NOMO-1 treated with dmso at 0.1 percent for 144 hours (cell line): ENCODE results near the gene KIFC3.
"Not testable (repeated sequence)": the region's sequence is repeated elsewhere in the genome, so short reads cannot be mapped to it uniquely, and the experiment has no call there.

Source experiments
- DNase-seq: peaks from one replicate; lab custom pipeline; 2025; ENCODE audit not compliant: unreplicated experiment; lab: John Stamatoyannopoulos, UW

The KIFC3 gene

GRCh38 chr16:57788951-57789350 lies 13.3 kb downstream of the KIFC3 start:
- DNase-seq, result no peak

- no peak for DNase-seq
Measured at GRCh38 chr16:57788252-57788841, 13.9 kb downstream of the KIFC3 start.

DNA sequence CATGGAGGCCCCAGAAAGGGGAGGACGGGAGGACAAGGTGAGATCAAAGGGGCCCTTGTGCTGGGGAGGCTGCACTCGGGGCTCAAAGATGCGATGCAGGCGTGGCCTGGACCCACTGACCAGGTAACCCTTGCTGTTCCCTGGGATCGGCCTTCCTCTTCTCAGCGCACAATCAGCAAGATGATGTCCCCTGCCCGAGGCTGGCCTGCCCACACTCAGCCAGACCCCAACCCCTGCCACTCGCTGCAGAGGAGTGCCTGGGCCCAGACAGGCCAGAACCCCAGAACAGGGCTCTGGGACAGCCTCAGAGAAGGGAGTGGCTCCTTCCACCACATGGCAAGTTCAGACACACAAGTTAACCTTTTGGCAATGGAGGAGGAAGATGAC lies 14.8 kb downstream of the KIFC3 start:
- DNase-seq, result no peak

GRCh38 chr16:57786632-57787518 lies 15.4 kb downstream of the KIFC3 start:
- DNase-seq, result no peak

- DNase-seq, result no peak
Measured at GRCh38 chr16:57785924-57786323, 16.4 kb downstream of the KIFC3 start.

GRCh38 chr16:57785385-57785784 lies 16.9 kb downstream of the KIFC3 start:
- no peak for DNase-seq

GRCh38 chr16:57784334-57784733 lies 18.0 kb downstream of the KIFC3 start:
- DNase-seq, result no peak

- no peak for DNase-seq
Measured at GRCh38 chr16:57783883-57784282, 18.4 kb downstream of the KIFC3 start.

GRCh38 chr16:57783116-57783515 lies 19.2 kb downstream of the KIFC3 start:
- DNase-seq, result no peak

DNA sequence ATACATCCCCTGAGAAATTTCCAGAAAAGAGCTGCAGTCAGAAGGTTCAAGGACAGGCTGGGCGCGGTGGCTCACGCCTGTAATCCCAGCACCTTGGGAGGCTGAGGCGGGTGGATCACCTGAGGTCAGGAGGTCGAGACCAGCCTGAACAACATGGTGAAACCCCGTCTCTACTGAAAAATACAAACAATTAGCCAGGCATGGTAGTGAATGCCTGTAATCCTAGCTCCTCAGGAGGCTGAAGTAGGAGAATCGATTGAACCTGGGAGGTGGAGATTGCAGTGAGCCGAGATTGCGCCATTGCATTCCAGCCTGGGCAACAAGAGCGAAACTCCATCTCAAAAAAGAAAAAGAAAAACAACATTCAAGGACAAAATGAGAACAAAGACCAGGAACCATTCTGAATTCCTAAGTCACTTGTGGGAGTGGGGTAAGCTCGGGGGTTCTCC lies 19.7 kb downstream of the KIFC3 start:
- DNase-seq, result not testable (repeated sequence)

DNA sequence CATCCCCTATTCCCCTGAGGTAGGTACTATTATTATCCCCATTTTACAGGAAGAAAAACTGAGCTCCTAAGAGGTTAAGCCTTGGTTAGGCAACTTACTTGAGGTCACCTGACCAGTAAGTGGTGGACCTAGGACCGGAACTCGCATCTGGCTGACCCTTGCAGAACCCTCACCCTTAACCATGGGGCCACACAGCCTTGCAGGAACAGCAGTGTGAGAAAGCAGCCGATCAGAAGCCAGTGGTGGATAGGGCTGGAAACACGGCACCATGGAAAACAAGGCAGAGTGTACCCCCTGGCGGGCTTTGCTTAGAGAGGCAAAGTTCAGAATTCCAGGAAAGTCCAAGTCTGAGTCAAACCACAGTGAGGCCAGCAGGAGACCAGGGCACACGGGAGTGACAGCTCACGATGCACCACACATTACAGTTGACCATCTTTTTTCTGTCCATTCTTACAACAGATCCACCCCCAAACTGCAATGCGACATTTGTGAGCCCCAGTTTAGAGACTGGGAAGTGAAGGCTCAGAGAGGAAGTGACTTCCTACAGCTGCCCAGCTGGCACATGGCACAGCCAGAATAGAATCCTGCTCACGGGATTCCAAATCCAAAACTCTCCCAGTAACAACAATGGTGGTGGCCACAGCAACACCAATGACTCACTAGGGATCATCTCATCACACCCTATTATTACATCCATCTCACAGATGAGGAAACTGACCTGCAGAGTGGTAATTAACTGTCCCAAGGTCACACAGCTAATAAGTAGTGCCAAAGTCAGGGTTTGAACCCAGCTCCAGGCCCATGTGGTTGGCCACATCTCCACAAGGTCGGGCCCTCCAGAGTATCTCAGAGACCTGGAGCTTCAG lies 20.3 kb downstream of the KIFC3 start:
- DNase-seq, result no peak

DNA sequence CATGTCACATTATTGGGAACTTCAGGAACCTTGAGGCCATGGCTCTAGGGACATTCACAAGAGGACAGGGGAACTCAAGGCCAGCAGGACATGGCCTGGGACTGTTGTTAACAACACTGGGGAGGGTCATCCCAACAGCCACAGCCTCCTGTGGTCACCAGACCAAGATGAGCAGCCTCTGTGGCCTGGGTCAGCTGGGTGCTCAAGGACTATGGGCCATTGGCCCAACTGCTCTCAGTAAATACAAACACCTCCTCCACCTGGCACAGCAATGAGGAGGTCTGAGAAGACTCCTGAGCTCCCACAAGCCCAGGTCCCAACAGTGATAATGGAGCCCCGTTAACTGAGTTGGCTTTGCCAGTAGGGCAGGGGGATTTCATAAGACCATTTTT lies 20.9 kb downstream of the KIFC3 start:
- no peak for DNase-seq

- DNase-seq, result not testable (repeated sequence)
Measured at GRCh38 chr16:57779836-57780235, 22.5 kb downstream of the KIFC3 start.

GRCh38 chr16:57778658-57779057 lies 23.6 kb downstream of the KIFC3 start:
- no peak for DNase-seq

- no peak for DNase-seq
Measured at GRCh38 chr16:57775661-57776469, 26.4 kb downstream of the KIFC3 start.

DNA sequence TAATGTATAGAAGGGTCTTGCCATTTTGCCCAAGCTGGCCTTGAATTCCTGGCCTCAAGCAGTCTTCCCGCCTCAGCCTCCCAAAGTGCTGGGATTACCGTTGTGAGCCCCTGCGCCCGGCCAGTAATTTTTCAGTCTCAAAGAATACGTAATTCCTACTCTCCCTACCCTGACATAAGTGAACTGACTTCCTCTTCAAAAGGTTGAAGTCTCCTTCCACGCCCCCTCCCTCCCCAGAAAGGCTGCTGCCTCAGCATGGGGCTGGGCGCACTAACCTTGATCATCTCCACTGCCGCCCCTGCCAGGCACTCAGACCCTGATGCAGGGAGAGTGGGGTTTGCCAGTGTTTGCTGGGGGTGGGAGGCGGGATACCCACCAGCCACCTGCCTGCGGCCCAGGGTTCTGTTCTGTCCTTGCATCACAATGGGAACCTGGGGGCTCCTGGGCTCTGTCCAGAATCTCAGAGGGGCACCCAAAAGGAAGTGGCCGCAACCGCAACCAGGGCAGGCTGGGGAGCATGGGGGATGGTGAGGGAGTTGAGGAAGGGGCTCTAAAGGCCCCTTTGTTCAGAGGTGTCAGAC lies 27.5 kb downstream of the KIFC3 start:
- DNase-seq, result no peak

DNA sequence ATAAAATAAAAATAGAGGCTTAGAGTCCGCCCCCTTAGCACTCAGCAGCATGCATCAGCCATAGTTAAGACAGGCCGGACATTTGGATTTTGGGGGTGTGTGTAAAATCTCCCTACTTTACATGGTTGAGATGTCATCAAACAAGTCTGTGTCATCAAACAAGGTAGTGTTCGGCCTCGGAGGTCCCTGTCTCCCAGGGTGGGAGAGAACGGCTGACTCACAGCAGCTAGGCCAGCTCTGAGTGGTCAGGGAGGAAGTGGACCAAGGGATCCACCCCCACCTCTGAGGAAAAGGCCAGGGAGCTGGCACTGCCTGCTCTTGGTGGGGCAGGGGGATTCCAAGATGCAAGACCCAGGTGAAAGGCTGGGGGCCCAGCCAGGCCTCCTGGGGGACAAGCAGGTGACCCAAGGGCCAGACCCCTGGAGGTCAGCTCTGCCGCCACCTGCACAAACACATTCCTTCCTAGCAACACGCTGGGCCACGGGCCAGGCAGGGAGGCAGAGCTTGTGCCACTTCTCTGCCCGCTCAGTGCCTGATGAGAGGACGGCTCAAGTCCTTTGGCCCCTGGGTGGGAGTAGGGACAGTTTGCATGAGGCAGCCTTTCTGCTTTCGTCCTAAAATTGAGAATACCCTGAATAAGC lies 28.5 kb downstream of the KIFC3 start:
- DNase-seq, result no peak

- no peak for DNase-seq
Measured at GRCh38 chr16:57773019-57773418, 29.3 kb downstream of the KIFC3 start.

- DNase-seq, result no peak
Measured at GRCh38 chr16:57771141-57771785, 31.0 kb downstream of the KIFC3 start.
